HepG2 (cell line): Measurements from ENCODE around the gene CCDC144A. TPM values are rescaled to one million over a fixed set of nuclear protein-coding genes. Genes with fewer than 3 reads are reported as not detected.

ENCODE experiments used
- ATAC-seq: fragments of 200-7000 bp; cut with Tn5 transposase; 3 replicates; pipeline ENCODE4 v1.9.1; 2020; ENCODE audit warnings: mild to moderate bottlenecking, moderate library complexity
- BruUV-seq: library from RNA; stranded (reverse); fragments of 400-500 nt; replicated peaks from 2 replicates; lab custom pipeline; 2021; lab: Mats Ljungman, UMichigan
- CTCF ChIA-PET: fragments of 300-600 bp; formaldehyde crosslinking; extraction: SDS; loops from one replicate; lab custom pipeline; 2021; ENCODE audit warnings: low total read pairs, inconsistent platforms, low intra/inter-chr PET ratio; lab: Yijun Ruan, JAX
- POLR2A ChIA-PET: fragments of 350-600 bp; sonication (Branson Sonifier 250); formaldehyde crosslinking; loops from one replicate; lab custom pipeline; 2020; ENCODE audit warnings: antibody characterized with exemption, inconsistent platforms; lab: Yijun Ruan, JAX
- DNase-seq: peaks from one replicate; pipeline ENCODE4 v3.0.0-alpha.2; 2015; ENCODE audit warnings: low spot score
- FAIRE-seq: peaks from 3 replicates; lab custom pipeline; 2011; peaks lifted over from hg19 to GRCh38; lab: Jason Lieb, UNC
- H2AFZ ChIP-seq: one replicate; pipeline ENCODE4 v1.6.1; 2011; ENCODE audit warnings: low read length, inconsistent platforms
- H3K27ac ChIP-seq: fragments of 300-600 bp; 3 replicates; pipeline ENCODE4 v1.8.0; 2011; ENCODE audit warnings: mixed run types, mild to moderate bottlenecking, mixed read lengths, low read length, inconsistent platforms; ENCODE audit not compliant: insufficient read depth; ENCODE audit errors: extremely low read length
- H3K27me3 ChIP-seq, 2 experiments: fragments of 200-600 bp in 1 of 2; 2 replicates in 1 of 2; 3 replicates in 1 of 2; pipeline versions ENCODE4 v1.6.0 to v1.8.0; 2011; ENCODE audit warnings: low read length in 2 of 2, mild to moderate bottlenecking in 2 of 2, moderate library complexity in 2 of 2, inconsistent platforms in 1 of 2; ENCODE audit not compliant: insufficient read depth in 2 of 2, control insufficient read depth in 1 of 2
- H3K36me3 ChIP-seq, 2 experiments: fragments of 200-600 bp in 1 of 2; replicated peaks in 1 of 2; 2 replicates in 1 of 2; 3 replicates in 1 of 2; pipeline versions ENCODE4 v1.5.1 to v1.8.0; 2011; ENCODE audit warnings: low read length in 2 of 2, inconsistent platforms in 1 of 2; ENCODE audit not compliant: insufficient read depth in 2 of 2, control insufficient read depth in 1 of 2
- H3K4me1 ChIP-seq: 2 replicates; pipeline ENCODE4 v1.5.1; 2012; ENCODE audit warnings: low read length, inconsistent platforms; ENCODE audit not compliant: insufficient read depth
- H3K4me2 ChIP-seq: 2 replicates; pipeline ENCODE4 v1.6.0; 2011; ENCODE audit warnings: low read depth, low read length, inconsistent platforms
- H3K4me3 ChIP-seq, 3 experiments: fragments of 200-600 bp in 1 of 3; sonication (generic), shearing (Covaris generic) in 1 of 3; replicated peaks in 1 of 3; 2 replicates each; pipeline ENCODE4 v1.5.1; 2011 to 2016; ENCODE audit warnings: low read length in 3 of 3, inconsistent platforms in 2 of 3, low read depth in 2 of 3, mild to moderate bottlenecking in 2 of 3, control low read depth in 1 of 3, mixed read lengths in 1 of 3; ENCODE audit not compliant: insufficient read depth in 1 of 3
- H3K79me2 ChIP-seq: one replicate; pipeline ENCODE4 v1.6.1; 2011; ENCODE audit warnings: low read length, inconsistent platforms; ENCODE audit not compliant: insufficient read depth
- H3K9ac ChIP-seq: 2 replicates; pipeline ENCODE4 v1.6.0; 2011; ENCODE audit warnings: mild to moderate bottlenecking, low read depth, low read length, inconsistent platforms; ENCODE audit not compliant: insufficient read depth
- H3K9me3 ChIP-seq: 2 replicates; pipeline ENCODE4 v1.5.1; 2012; ENCODE audit warnings: mild to moderate bottlenecking, low read length
- H4K20me1 ChIP-seq: 2 replicates; pipeline ENCODE4 v1.6.0; 2011; ENCODE audit warnings: inconsistent platforms, mild to moderate bottlenecking, low read length, moderate library complexity; ENCODE audit not compliant: insufficient read depth
- CHD2 ChIP-seq: IDR thresholded peaks from 2 replicates; pipeline ENCODE4 v1.6.1; 2011; ENCODE audit warnings: low read depth, low read length, improper control_type of control experiment
- IRF1 ChIP-seq: sonication (generic); formaldehyde crosslinking; IDR thresholded peaks from 2 replicates; pipeline ENCODE4 v1.4.0; 2020; ENCODE audit warnings: low read depth, mild to moderate bottlenecking, missing genetic modification reagents
- MED1 ChIP-seq: sonication (generic); formaldehyde crosslinking; IDR thresholded peaks from 2 replicates; pipeline ENCODE4 v1.4.0; 2020; ENCODE audit warnings: missing genetic modification reagents
- RXRB ChIP-seq: IDR thresholded peaks from 2 replicates; pipeline ENCODE4 v1.6.1; 2016; ENCODE audit warnings: borderline replicate concordance, missing genetic modification reagents, missing compliant biosample characterization
- TCF12 ChIP-seq, 2 experiments: fragments of 450-650 bp in 1 of 2; sonication (generic) in 1 of 2; formaldehyde crosslinking in 1 of 2; IDR thresholded peaks; 2 replicates each; pipeline versions ENCODE4 v1.6.1 to v1.8.0; 2017 to 2022; ENCODE audit warnings: antibody characterized with exemption in 1 of 2, mild to moderate bottlenecking in 1 of 2, missing genetic modification reagents in 1 of 2, moderate library complexity in 1 of 2
- THAP7 ChIP-seq: sonication (generic); formaldehyde crosslinking; IDR thresholded peaks from 2 replicates; pipeline ENCODE4 v1.8.1; 2023; ENCODE audit warnings: mild to moderate bottlenecking, missing genetic modification reagents
- THAP9 ChIP-seq: sonication (generic); formaldehyde crosslinking; IDR thresholded peaks from 2 replicates; pipeline ENCODE4; 2020; ENCODE audit warnings: missing genetic modification reagents, mild to moderate bottlenecking, borderline replicate concordance
- ZIK1 ChIP-seq: sonication (generic); formaldehyde crosslinking; IDR thresholded peaks from 2 replicates; pipeline ENCODE4 v1.5.0; 2020; ENCODE audit warnings: mild to moderate bottlenecking, low read depth, missing genetic modification reagents, borderline replicate concordance
- ZNF251 ChIP-seq: sonication (generic); formaldehyde crosslinking; IDR thresholded peaks from 2 replicates; pipeline ENCODE4 v1.9.0; 2021; ENCODE audit warnings: mild to moderate bottlenecking, missing genetic modification reagents
- ZNF275 ChIP-seq: sonication (generic); formaldehyde crosslinking; IDR thresholded peaks from 2 replicates; pipeline ENCODE4 v1.8.0; 2022; ENCODE audit warnings: missing genetic modification reagents, mild to moderate bottlenecking, inconsistent platforms, borderline replicate concordance
- ZNF740 ChIP-seq: sonication (generic); formaldehyde crosslinking; IDR thresholded peaks from 2 replicates; pipeline ENCODE4 v1.4.0; 2020; ENCODE audit warnings: missing genetic modification reagents
- ZNF75D ChIP-seq: sonication (generic); formaldehyde crosslinking; IDR thresholded peaks from 2 replicates; pipeline ENCODE4 v1.8.1; 2023; ENCODE audit warnings: missing genetic modification reagents, mild to moderate bottlenecking, borderline replicate concordance
- in situ Hi-C: cut with HindIII; loops from 2 replicates; pipeline ENCODE4 v1.10.0; 2017; ENCODE audit warnings: low pct_unique_long_range_greater_than_20kb; ENCODE audit not compliant: extremely low pct_ligation_motif_present
- intact Hi-C: fragments of 100-400 bp; cut with micrococcal nuclease; formaldehyde crosslinking; loops from one replicate; pipeline ENCODE4 v1.10.0; 2022; ENCODE audit not compliant: unreplicated experiment
- polyA plus RNA-seq, 8 experiments: library from polyadenylated mRNA; depleted of rRNA in 3 of 8; stranded (reverse) in 7 of 8; unstranded in 1 of 8; fragments of >200 nt; fragmentation: Illumina TruSeq in 4 of 8; extraction: Trizol in 4 of 8; gene quantifications; 2 replicates each; pipeline versions ENCODE4 v1.2.1 to v1.2.3, GENCODE V29; 2011 to 2016; ENCODE audit warnings: low read depth in 4 of 8, missing spikeins in 1 of 8, mixed read lengths in 1 of 8; ENCODE audit not compliant: insufficient read depth in 1 of 8
- total RNA-seq, 5 experiments: library from RNA; depleted of rRNA; stranded (reverse); fragments of >200 nt; fragmentation: Illumina TruSeq; extraction: Trizol; gene quantifications; 2 replicates each; pipeline ENCODE4 v1.2.3, GENCODE V29; 2016; ENCODE audit warnings: low read depth in 1 of 5

CCDC144A gene
- total and polyA plus RNA-seq, 2 of the 13 experiments (the other 11 are each of a cell fraction or from before 2014, with no cell fraction given) = 0.09 TPM; not detected in 1

GRCh38 chr17:16653367-16654041, 36.5 kb upstream of the CCDC144A start, which contains the start of gene ZNF624 (continued):
- TF ChIP-seq IRF1 = no peak
- no peak for TF ChIP-seq ZNF75D
- TF ChIP-seq THAP7 (CRISPR knock-in tag) = no peak
- 0 out of 2 replicates have a peak, but pooled peaks have one; percentile 50 for TF ChIP-seq ZNF740
- TF ChIP-seq ZNF251 (CRISPR knock-in tag) = no peak

GRCh38 chr17:16661217-16661616, 28.8 kb upstream of the CCDC144A start:
- Histone ChIP-seq H3K27me3 (peaks cover 0 to 10% of the 10 kb centered on the region in 2 experiments; a peak in 1 of 5 replicates), H3K4me1 (no peaks in the 10 kb centered on the region), H3K27ac (no peak overlapping the region), H3K79me2 (no peaks in the 10 kb centered on the region), H3K36me3 (no peaks in the 10 kb centered on the region), H3K9ac (no peak overlapping the region), H4K20me1 (no peaks in the 10 kb centered on the region), H3K4me2 (no peak overlapping the region), H2AFZ (no peak overlapping the region), H3K9me3 (no peaks in the 10 kb centered on the region), H3K4me3 (no peak overlapping the region)
- BruUV-seq = no TSS peak
- ChIA-PET POLR2A (no interaction called here), CTCF (no interaction called here)
- DNase-seq (no peak), ATAC-seq (no peak), FAIRE-seq (no peak)
- TF ChIP-seq ZIK1 (CRISPR knock-in tag) (no peak), ZNF275 (CRISPR knock-in tag) (no peak), RXRB (CRISPR knock-in tag) (no peak), CHD2 (no peak), THAP9 (CRISPR knock-in tag) (no peak), MED1 (CRISPR knock-in tag) (no peak), TCF12 (IDR thresholded peaks at IDR 0.05) (no peak), TCF12 (CRISPR knock-in tag; IDR thresholded peaks at IDR 0.05) (no peak)
- intact Hi-C loops (no loop called here), in situ Hi-C loops (no loop called here)
